ENCODE measurements around the gene HIPK3. TPM values are rescaled to one million over a fixed set of nuclear protein-coding genes. Genes with fewer than 3 reads are reported as not detected.

HIPK3 gene
- total RNA-seq: 72.5 and 100 TPM in 2 replicates

DNA sequence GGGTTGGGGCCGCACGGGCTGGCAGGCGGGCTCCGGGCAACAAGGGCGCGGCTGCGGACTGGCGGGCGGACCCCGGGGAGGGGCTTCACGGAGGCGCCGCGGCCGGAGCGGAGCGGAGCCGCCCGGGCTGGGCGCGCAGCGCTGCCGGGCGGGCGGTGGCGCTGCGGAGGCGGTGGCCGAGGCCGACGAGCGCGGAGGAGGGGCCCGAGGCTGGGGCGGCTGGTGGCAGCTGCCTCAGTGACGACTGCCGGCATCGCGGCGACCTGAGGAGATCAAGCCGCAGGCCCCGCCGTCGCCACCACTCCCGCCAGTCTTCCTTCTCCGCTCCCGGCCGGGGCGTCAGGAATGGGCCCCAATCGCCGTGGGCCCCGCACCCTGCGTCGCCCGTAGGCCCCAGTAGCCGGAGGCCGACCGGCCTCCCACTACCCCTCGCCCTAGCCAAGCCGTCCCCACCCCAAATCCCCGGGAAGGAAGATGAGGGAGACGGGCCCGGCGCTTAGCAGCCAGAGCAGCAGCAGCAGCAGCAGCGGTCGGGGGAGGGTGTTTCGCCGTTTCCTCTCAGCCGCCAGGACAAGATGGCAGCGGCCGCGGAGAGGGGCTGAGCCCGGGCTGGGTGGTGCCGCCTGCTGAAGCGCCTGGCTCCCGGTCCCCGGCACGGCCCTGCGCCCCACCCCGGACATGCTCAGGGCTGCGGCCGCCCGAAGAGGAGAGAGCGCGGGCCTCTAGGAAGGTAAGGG, at the start of gene HIPK3:
Gene HIPK3 (plus strand): TSS at position 222 of the 737 bp plus-strand sequence.
- FAIRE-seq (no peak), DNase-seq (ENCODE audit: low read depth) (peak; percentile 52)
- Histone ChIP-seq H3K4me3 (ENCODE audit: low read depth, low read length) (peak within 1 kb of the TSS; percentile 99), H3K27me3 (ENCODE audit: control insufficient read depth, insufficient read depth, low read length) (no peaks in the 10 kb centered on the region), H3K36me3 (ENCODE audit: control insufficient read depth, insufficient read depth, low read length) (no peaks in the 10 kb centered on the region)
- TF ChIP-seq, protein P1, sequence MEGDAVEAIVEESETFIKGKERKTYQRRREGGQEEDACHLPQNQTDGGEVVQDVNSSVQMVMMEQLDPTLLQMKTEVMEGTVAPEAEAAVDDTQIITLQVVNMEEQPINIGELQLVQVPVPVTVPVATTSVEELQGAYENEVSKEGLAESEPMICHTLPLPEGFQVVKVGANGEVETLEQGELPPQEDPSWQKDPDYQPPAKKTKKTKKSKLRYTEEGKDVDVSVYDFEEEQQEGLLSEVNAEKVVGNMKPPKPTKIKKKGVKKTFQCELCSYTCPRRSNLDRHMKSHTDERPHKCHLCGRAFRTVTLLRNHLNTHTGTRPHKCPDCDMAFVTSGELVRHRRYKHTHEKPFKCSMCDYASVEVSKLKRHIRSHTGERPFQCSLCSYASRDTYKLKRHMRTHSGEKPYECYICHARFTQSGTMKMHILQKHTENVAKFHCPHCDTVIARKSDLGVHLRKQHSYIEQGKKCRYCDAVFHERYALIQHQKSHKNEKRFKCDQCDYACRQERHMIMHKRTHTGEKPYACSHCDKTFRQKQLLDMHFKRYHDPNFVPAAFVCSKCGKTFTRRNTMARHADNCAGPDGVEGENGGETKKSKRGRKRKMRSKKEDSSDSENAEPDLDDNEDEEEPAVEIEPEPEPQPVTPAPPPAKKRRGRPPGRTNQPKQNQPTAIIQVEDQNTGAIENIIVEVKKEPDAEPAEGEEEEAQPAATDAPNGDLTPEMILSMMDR (IDR thresholded peaks at IDR 0.05; ENCODE audit: insufficient read depth, low read length, severe bottlenecking): peak; percentile 11

DNA sequence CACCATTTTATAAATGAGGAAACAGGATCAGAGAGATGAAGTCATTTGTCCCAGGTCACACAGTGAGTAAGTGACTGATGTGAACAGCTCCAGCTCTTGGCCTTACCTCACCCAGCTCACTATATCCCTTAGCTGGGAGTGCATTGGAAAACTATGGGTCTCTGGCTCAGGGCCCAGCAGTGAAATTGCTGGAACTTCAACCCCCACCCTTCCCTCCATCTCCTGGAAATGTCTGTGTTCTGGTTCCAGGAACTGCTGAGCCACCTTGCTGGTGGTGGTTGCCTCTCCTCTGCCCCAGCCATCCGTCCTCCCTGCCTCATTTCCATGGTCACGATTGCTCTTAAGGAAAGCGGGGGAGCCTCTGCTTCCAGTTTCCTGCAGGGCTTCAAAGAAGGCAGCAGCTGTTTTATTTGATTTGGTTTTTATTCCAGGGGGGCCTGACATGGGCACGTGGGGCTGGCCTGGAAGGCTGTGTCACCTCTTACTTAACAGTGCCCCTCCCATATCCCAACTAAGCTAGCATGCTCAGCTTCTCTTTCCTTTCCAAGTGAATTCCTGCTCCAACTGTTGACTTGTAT, 49.7 kb upstream of the HIPK3 start:
- Histone ChIP-seq H3K4me3 (ENCODE audit: low read depth, low read length) (no peak overlapping the region), H3K27me3 (ENCODE audit: control insufficient read depth, insufficient read depth, low read length) (no peaks in the 10 kb centered on the region), H3K36me3 (ENCODE audit: control insufficient read depth, insufficient read depth, low read length) (no peaks in the 10 kb centered on the region)
- TF ChIP-seq, protein P1 (IDR thresholded peaks at IDR 0.05; ENCODE audit: insufficient read depth, low read length, severe bottlenecking): no peak
- FAIRE-seq (no peak), DNase-seq (ENCODE audit: low read depth) (no peak)

DNA sequence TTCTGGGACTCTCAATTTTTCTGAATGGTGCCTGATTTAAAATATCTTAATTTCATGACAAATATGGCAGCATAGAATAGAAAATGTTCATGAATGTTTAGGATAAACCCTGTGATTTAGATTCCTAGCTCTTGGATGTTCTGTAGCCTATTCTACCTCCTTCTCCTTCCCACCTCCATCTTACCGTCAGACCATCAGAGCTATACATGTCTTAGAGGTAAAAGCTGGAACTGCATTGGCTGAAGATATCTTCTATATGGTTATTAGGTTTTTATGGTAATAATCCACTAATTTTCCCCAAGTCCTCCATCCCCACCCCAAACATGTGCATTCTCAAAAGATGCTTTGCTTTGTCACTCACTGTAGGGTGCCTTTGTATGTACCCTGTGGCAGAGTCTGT, 49.0 kb upstream of the HIPK3 start:
- TF ChIP-seq, protein P1 (IDR thresholded peaks at IDR 0.05; ENCODE audit: insufficient read depth, low read length, severe bottlenecking): no peak
- H3K4me3 ChIP-seq (ENCODE audit: low read depth, low read length): no peak overlapping the region
- DNase-seq (ENCODE audit: low read depth) (no peak), FAIRE-seq (no peak)
- H3K27me3 ChIP-seq (ENCODE audit: control insufficient read depth, insufficient read depth, low read length): no peaks in the 10 kb centered on the region
- no peaks in the 10 kb centered on the region for H3K36me3 ChIP-seq (ENCODE audit: control insufficient read depth, insufficient read depth, low read length)

DNA sequence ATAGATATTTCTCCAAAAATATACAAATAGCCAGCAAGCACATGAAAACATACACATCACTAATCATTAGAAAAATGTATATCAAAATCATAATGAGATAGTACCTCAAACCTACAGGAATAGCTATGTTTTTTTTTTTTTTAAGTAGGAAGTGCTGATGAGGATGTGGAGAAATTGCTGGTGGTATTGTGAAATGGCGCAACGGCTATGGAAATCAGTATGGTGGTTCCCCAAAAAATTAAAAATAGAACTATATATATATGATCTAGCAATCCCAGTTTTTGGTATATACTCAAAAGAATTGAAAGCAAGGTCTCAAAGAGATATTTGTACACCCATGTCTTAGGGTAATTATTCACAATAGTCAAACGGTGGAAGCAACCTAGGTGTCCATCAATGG, 46.0 kb upstream of the HIPK3 start:
- FAIRE-seq: no peak

DNA sequence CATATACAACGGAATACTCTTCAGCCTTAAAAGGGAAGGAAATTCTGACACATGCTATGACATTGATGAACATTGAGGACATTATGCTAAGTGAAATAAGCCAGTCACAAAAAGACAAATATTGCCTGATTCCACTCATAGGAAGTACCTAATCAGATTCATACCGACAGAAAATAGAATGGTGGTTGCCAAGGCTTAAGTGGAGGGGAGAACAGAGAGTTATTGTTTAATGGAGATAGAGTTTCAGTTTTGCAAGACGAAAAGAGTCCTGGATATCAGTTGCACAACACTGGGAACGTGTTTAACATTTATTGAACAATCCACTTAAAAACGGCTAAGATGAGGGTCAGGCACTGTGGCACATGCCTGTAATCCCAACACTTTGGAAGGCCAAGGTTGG, 45.6 kb upstream of the HIPK3 start:
- DNase-seq (ENCODE audit: low read depth) (no peak), FAIRE-seq (no peak)
- no peak overlapping the region for H3K4me3 ChIP-seq (ENCODE audit: low read depth, low read length)
- H3K36me3 ChIP-seq (ENCODE audit: control insufficient read depth, insufficient read depth, low read length): no peaks in the 10 kb centered on the region
- TF ChIP-seq, protein P1 (IDR thresholded peaks at IDR 0.05; ENCODE audit: insufficient read depth, low read length, severe bottlenecking): no peak
- no peaks in the 10 kb centered on the region for H3K27me3 ChIP-seq (ENCODE audit: control insufficient read depth, insufficient read depth, low read length)

More for the DNA sequence above, 46.0 kb upstream of the HIPK3 start:
- H3K27me3 ChIP-seq (ENCODE audit: control insufficient read depth, insufficient read depth, low read length): no peaks in the 10 kb centered on the region
- H3K36me3 ChIP-seq (ENCODE audit: control insufficient read depth, insufficient read depth, low read length): no peaks in the 10 kb centered on the region
- DNase-seq (ENCODE audit: low read depth): no peak
- TF ChIP-seq, protein P1 (IDR thresholded peaks at IDR 0.05; ENCODE audit: insufficient read depth, low read length, severe bottlenecking): no peak
- H3K4me3 ChIP-seq (ENCODE audit: low read depth, low read length): no peak overlapping the region
